Mesodermal cell (in vitro differentiated cells): ENCODE results near the gene RAB43.

Experiments used
- H3K27ac ChIP-seq: 2 replicates; pipeline ENCODE4 v1.7.0; 2013; ENCODE audit warnings: mild to moderate bottlenecking, low read depth, low read length, moderate library complexity; ENCODE audit not compliant: severe bottlenecking
- H3K36me3 ChIP-seq: 2 replicates; pipeline ENCODE4 v1.7.1; 2013; ENCODE audit warnings: mild to moderate bottlenecking, low read length, moderate library complexity; ENCODE audit not compliant: control insufficient read depth, insufficient read depth
- H3K4me1 ChIP-seq: one replicate; pipeline ENCODE4 v1.7.1; 2013; ENCODE audit warnings: mild to moderate bottlenecking, low read length; ENCODE audit not compliant: insufficient read depth, control insufficient read depth, poor library complexity, severe bottlenecking
- H3K4me3 ChIP-seq: 2 replicates; pipeline ENCODE4 v1.7.0; 2013; ENCODE audit warnings: low read length, control low read depth, mild to moderate bottlenecking; ENCODE audit not compliant: insufficient read depth, poor library complexity, severe bottlenecking; ENCODE audit errors: extremely low read depth
- H3K9me3 ChIP-seq: 2 replicates; pipeline ENCODE4 v1.7.1; 2013; ENCODE audit warnings: mild to moderate bottlenecking, low read length, moderate library complexity; ENCODE audit not compliant: control insufficient read depth
- WGBS, 2 experiments: methylation state at CpG; one replicate each; pipeline ENCODE4 v1.1.5; 2013; ENCODE audit warnings: missing lambda C conversion rate in 2 of 2; ENCODE audit not compliant: insufficient coverage in 2 of 2; 5-methylcytosine and 5-hydroxymethylcytosine counted together

The RAB43 gene

GRCh38 chr3:129058441-129059200 lies 63.0 kb downstream of the RAB43 start:
- H3K4me3 ChIP-seq = no peak overlapping the region
- H3K27ac ChIP-seq = no peak overlapping the region
- H3K36me3 ChIP-seq = no peaks in the 10 kb centered on the region
- no peaks in the 10 kb centered on the region for H3K4me1 ChIP-seq
- 82 to 100% methylated on average over 1 of the region's 4 CpGs for WGBS, 2 experiments
- no peaks in the 10 kb centered on the region for H3K9me3 ChIP-seq

- H3K4me3 ChIP-seq = no peak overlapping the region
- no peaks in the 10 kb centered on the region for H3K9me3 ChIP-seq
- no peak overlapping the region for H3K27ac ChIP-seq
- H3K4me1 ChIP-seq = no peaks in the 10 kb centered on the region
- no peaks in the 10 kb centered on the region for H3K36me3 ChIP-seq
- WGBS, 2 experiments = 96% methylated on average over 4 of the region's 4 CpGs
These were observed 64.4 kb downstream of the RAB43 start for GRCh38 chr3:129057249-129057648.

DNA sequence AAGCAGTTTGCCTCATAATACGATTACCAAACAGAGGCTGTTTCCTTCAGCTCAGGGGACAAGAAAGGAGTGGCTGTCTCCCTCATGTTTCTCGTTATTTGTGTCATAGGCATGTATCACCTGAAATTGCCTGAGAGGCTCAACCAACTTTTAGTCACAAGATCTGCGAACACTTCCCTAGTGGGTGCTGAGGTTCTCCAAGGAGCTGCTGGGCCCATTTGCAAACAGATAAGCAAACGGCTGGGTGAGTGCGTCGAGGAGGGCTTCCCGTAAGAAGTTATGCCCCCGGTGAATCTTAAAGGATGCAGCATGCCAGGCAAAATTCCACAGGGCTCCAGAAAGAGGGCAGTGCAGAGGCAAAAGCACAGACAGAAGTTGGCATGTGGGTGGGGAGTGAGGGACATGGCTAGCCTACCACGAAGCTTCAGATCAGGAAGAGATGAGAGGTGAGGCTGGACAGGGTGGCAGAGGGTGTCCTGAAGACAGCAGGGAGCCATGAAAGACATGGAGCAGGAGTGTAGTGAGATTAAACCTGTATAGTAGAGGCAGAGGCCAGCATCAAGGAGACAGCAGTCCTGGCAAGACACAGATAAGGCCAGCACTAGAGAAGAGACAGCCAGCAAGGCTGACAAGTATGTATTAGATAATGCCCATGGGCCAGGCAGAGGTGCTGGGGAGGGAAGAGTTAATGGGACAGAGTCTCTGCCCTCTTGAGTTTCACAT lies 65.0 kb downstream of the RAB43 start:
- no peaks in the 10 kb centered on the region for H3K36me3 ChIP-seq
- no peak overlapping the region for H3K4me3 ChIP-seq
- no peak overlapping the region for H3K27ac ChIP-seq
- no peaks in the 10 kb centered on the region for H3K9me3 ChIP-seq
- 78 to 83% methylated on average over 9 of the region's 9 CpGs for WGBS, 2 experiments
- no peaks in the 10 kb centered on the region for H3K4me1 ChIP-seq

DNA sequence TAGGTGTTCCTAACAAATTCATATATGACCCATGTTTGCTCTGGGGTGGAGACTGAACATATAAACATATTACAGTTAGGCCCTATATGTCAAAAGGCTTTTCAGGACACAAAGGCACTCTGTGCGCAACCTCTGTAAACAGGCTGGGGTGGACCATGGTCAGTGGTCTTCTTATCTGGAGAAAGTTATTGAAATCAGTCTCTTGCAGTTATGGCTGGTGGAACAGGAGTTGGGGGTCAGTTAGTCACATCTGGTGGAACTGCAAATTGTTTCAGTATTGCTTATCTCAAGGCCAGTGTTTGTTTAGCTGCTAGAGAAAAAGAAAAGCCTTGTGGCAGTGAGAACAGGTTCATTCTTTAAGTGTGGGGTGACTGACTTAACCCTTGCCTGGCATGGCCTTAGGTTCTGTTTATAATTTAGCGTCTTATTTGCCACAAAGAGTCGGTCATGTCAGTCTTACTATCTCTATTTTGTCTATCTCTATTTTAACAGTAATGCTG lies 66.9 kb downstream of the RAB43 start:
- Histone ChIP-seq H3K4me3 (no peak overlapping the region), H3K27ac (no peak overlapping the region), H3K9me3 (no peaks in the 10 kb centered on the region), H3K36me3 (no peaks in the 10 kb centered on the region), H3K4me1 (no peaks in the 10 kb centered on the region)
- 100% methylated on average over 1 of the region's 3 CpGs for WGBS, 2 experiments

DNA sequence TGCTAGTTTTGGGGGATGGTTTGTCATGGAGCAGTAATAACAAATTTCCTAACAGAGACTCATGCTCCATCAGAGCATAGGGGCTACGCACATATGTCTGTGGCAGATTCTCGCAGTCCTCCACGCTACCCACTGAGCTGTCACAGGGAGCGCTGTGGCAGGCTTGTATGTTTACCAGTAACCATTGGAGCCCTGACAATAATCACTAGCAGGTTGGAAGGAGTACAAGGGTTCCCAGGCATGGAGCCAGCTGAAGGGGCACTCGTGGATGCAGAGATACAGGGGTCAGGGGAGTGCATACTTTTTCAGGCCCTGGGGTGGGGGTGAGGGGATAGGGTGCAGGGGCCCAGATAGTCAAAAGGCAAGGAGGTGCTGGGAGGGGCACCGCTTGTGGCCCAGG lies 68.9 kb downstream of the RAB43 start:
- no peaks in the 10 kb centered on the region for H3K36me3 ChIP-seq
- H3K9me3 ChIP-seq = no peaks in the 10 kb centered on the region
- no peak overlapping the region for H3K27ac ChIP-seq
- H3K4me1 ChIP-seq = no peaks in the 10 kb centered on the region
- 88 to 96% methylated on average over 5 of the region's 6 CpGs for WGBS, 2 experiments
- no peak overlapping the region for H3K4me3 ChIP-seq

DNA sequence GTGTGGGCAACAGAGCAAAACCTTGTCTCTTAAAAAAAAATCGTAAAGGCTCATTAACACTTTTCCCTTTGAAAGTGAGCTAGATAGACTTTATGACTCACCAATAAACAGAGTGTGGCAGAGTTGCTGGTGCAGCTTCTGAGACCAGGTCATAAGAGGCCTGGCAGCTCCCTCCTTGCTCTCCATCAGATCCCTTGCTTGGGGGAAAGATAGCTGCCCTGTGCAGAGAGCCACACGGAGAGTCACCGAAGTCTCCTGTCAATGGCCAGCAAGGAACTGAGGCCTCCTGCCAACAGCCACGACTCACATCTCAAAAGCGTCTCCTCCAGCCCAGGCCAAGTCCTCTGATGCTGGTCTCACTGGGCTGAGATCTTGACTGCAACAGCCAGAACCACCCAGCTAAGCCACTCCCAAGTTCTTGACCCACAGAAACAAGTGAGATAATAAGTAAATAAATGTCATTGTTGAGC lies 69.7 kb downstream of the RAB43 start:
- Histone ChIP-seq H3K36me3 (no peaks in the 10 kb centered on the region), H3K4me3 (no peak overlapping the region), H3K27ac (no peak overlapping the region), H3K9me3 (no peaks in the 10 kb centered on the region), H3K4me1 (no peaks in the 10 kb centered on the region)
- 61 to 96% methylated on average over 2 to 3 of the region's 5 CpGs for WGBS, 2 experiments

DNA sequence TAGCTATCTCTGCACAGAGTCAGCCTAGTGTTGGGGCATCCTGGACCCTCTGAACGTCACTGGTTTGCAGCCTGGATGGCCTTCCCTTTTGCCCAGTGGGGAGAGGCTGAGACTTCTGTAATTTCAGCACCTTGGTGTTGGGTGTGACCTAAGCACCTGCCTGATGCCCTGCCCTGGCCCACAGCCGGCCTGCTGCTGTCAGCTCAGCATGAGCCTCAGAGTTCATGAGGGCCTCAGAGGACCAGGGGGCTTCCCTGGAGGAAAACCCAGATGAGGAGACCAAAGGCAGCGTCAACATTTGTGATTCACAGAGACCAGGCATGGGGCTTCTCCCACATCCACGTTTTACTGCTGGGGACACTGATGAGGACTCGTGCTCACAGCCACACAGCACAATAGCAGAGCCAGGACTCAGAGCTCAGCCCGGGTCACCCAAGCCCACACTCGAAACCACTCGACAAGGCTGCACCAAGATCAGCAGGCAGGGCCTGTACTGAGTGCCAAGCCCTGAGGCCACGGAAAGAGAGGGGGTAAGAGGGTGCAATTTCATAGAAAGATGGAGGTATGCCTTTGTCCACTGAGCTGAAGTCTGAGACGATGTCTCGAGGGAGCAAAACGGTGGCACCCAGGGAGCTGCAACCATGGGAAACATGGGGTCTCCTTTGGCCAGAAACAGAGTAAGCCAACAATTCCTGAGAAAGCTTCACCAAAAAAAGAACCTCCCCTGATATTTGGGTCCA lies 70.9 kb downstream of the RAB43 start:
- H3K27ac ChIP-seq = no peak overlapping the region
- no peak overlapping the region for H3K4me3 ChIP-seq
- H3K4me1 ChIP-seq = no peaks in the 10 kb centered on the region
- H3K36me3 ChIP-seq = no peaks in the 10 kb centered on the region
- 85 to 89% methylated on average over 12 of the region's 12 CpGs for WGBS, 2 experiments
- no peaks in the 10 kb centered on the region for H3K9me3 ChIP-seq

- WGBS, 2 experiments = 90 to 98% methylated on average over 5 to 6 of the region's 6 CpGs
- H3K36me3 ChIP-seq = no peaks in the 10 kb centered on the region
- H3K4me3 ChIP-seq = no peak overlapping the region
- no peak overlapping the region for H3K27ac ChIP-seq
- no peaks in the 10 kb centered on the region for H3K4me1 ChIP-seq
- no peaks in the 10 kb centered on the region for H3K9me3 ChIP-seq
These were observed 74.1 kb downstream of the RAB43 start for GRCh38 chr3:129047553-129047839.

GRCh38 chr3:129046732-129047552 lies 74.7 kb downstream of the RAB43 start:
- Histone ChIP-seq H3K9me3 (peaks cover 3% of the 10 kb centered on the region), H3K27ac (no peak overlapping the region), H3K4me1 (no peaks in the 10 kb centered on the region), H3K4me3 (no peak overlapping the region), H3K36me3 (no peaks in the 10 kb centered on the region)
- WGBS, 2 experiments = 94% methylated on average over 36 to 45 of the region's 46 CpGs

DNA sequence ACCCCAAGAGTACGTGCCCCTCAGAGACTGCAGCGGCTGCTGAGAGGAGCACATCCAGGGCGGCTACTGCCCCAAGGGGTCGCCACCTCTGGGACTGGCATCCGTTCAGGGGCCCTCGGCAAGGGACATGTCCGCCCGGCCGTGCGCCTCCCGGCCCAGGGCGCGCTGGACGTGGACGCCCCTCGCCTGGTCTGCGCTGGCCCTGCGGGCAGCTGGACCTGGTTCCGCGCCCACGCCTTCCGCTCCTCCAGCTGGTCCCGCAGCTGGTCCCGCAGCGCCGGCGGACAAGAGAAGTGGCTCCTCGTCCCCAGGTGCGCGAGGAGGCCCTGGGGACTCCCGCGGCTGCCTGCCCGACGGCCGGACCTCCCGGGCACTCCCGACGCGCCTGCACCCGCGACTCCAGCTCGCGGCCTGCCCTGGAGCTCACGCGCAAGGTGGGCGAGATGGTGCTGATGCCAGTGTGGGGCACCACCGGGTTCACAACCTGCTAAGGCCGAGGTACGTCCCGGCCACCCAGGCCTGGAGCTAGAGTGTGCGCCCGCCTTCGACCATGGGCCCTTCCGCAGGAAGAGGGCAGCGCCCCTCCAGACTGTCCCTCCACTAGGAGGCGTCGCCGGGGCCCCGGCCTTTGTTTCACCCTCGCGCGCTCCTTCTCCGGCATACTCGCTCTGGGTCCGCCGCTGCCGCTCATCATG lies 75.4 kb downstream of the RAB43 start:
- Histone ChIP-seq H3K27ac (no peak overlapping the region), H3K9me3 (peaks cover 3% of the 10 kb centered on the region), H3K4me1 (no peaks in the 10 kb centered on the region), H3K36me3 (no peaks in the 10 kb centered on the region), H3K4me3 (no peak overlapping the region)
- 93 to 96% methylated on average over 66 to 67 of the region's 67 CpGs for WGBS, 2 experiments
